Endodermal cell (in vitro differentiated cells): ENCODE data around the gene SINHCAF. TPM values are rescaled to one million over a fixed set of nuclear protein-coding genes. Genes with fewer than 3 reads are reported as not detected.
"Not testable (repeated sequence)": the region's sequence is repeated elsewhere in the genome, so short reads cannot be mapped to it uniquely, and the experiment has no call there.

Source experiments
- DNase-seq: peaks from one replicate; pipeline ENCODE4 v3.0.0-alpha.2; 2017
- H3K27ac ChIP-seq: 2 replicates; pipeline ENCODE4 v1.5.1; 2013; ENCODE audit warnings: mild to moderate bottlenecking, low read depth, low read length, moderate library complexity
- H3K27me3 ChIP-seq: 2 replicates; pipeline ENCODE4 v1.6.1; 2013; ENCODE audit warnings: mild to moderate bottlenecking, low read length, moderate library complexity; ENCODE audit not compliant: insufficient read depth, control insufficient read depth, poor library complexity, severe bottlenecking
- H3K36me3 ChIP-seq: 2 replicates; pipeline ENCODE4 v1.7.0; 2013; ENCODE audit warnings: mild to moderate bottlenecking, low read length, moderate library complexity; ENCODE audit not compliant: control insufficient read depth, insufficient read depth
- H3K4me1 ChIP-seq: one replicate; pipeline ENCODE4 v1.7.0; 2013; ENCODE audit warnings: low read length; ENCODE audit not compliant: control insufficient read depth, insufficient read depth
- H3K4me3 ChIP-seq: 2 replicates; pipeline ENCODE4 v1.5.1; 2013; ENCODE audit warnings: mild to moderate bottlenecking, low read length, moderate library complexity
- H3K9ac ChIP-seq: 2 replicates; pipeline ENCODE4 v1.6.1; 2013; ENCODE audit warnings: mild to moderate bottlenecking, low read length, moderate library complexity; ENCODE audit not compliant: poor library complexity, severe bottlenecking; ENCODE audit errors: extremely low read depth
- H3K9me3 ChIP-seq: 2 replicates; pipeline ENCODE4 v1.6.1; 2013; ENCODE audit warnings: mild to moderate bottlenecking, low read length, moderate library complexity; ENCODE audit not compliant: control insufficient read depth
- H3K27ac Mint-ChIP-seq: 2 replicates; pipeline ENCODE4 v1.8.0; 2020; ENCODE audit warnings: mixed read lengths
- H3K27me3 Mint-ChIP-seq: 2 replicates; pipeline ENCODE4 v1.8.0; 2021; ENCODE audit warnings: mild to moderate bottlenecking, mixed read lengths; ENCODE audit not compliant: insufficient read depth
- H3K36me3 Mint-ChIP-seq: 2 replicates; pipeline ENCODE4 v1.8.0; 2020; ENCODE audit warnings: low read depth, mixed read lengths
- H3K4me1 Mint-ChIP-seq: 2 replicates; pipeline ENCODE4 v1.8.0; 2020; ENCODE audit warnings: mixed read lengths
- H3K4me3 Mint-ChIP-seq: 2 replicates; pipeline ENCODE4 v1.8.0; 2020; ENCODE audit warnings: mild to moderate bottlenecking, moderate library complexity, mixed read lengths
- H3K9me3 Mint-ChIP-seq: 2 replicates; pipeline ENCODE4 v1.8.0; 2020; ENCODE audit warnings: mild to moderate bottlenecking, mixed read lengths
- WGBS, 2 experiments: methylation state at CpG; one replicate each; pipeline versions ENCODE4 v1.1.5 to v1.1.7; 2013; ENCODE audit warnings: missing lambda C conversion rate in 2 of 2, mixed read lengths in 1 of 2; ENCODE audit not compliant: insufficient coverage in 1 of 2, insufficient read length in 1 of 2; 5-methylcytosine and 5-hydroxymethylcytosine counted together
- total RNA-seq, 2 donors: library from RNA; stranded (reverse); fragmentation: NEBNext Ultra II Directional in 1 of 2; extraction: Animal tissue kit (Norgen Biotek cat#: 25700) in 1 of 2; gene quantifications; 2 replicates in 1 of 2; 3 replicates in 1 of 2; pipeline ENCODE4 v1.2.1, GENCODE V29; 2021
- TF ChIP-seq, protein P1 (sequence below): fragments of 200-600 bp; sonication (generic); conservative IDR thresholded peaks from 2 replicates; pipeline ENCODE4 v1.5.0; 2021; ENCODE audit warnings: antibody characterized with exemption, mild to moderate bottlenecking

The SINHCAF gene
- total RNA-seq, 2 donors from 2014 or later, result 323 to 779 TPM

DNA sequence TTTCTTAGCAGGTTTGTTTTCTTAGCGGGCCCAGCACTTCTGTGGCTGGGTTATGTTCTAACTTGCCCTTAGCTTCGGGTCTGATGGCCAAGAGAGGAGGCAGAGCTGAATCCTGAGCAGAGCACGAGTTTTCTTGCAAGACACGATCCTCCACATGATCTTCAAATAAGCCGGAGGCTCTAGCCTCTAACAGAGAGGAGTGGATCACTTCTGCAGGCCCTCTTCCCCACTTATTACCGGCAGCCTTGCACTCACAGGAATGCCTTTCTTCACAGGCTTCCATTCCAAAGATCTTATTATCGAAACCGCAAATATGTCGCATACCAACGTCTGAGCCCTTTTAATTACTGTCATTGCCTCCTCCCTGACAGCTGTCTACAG lies 79.5 kb downstream of the SINHCAF start:
- TF ChIP-seq, protein P1, sequence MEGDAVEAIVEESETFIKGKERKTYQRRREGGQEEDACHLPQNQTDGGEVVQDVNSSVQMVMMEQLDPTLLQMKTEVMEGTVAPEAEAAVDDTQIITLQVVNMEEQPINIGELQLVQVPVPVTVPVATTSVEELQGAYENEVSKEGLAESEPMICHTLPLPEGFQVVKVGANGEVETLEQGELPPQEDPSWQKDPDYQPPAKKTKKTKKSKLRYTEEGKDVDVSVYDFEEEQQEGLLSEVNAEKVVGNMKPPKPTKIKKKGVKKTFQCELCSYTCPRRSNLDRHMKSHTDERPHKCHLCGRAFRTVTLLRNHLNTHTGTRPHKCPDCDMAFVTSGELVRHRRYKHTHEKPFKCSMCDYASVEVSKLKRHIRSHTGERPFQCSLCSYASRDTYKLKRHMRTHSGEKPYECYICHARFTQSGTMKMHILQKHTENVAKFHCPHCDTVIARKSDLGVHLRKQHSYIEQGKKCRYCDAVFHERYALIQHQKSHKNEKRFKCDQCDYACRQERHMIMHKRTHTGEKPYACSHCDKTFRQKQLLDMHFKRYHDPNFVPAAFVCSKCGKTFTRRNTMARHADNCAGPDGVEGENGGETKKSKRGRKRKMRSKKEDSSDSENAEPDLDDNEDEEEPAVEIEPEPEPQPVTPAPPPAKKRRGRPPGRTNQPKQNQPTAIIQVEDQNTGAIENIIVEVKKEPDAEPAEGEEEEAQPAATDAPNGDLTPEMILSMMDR, result no peak
- no peaks in the 10 kb centered on the region for H3K9me3 ChIP-seq
- Mint-ChIP-seq H3K36me3 (no peaks in the 10 kb centered on the region), H3K4me1 (peaks cover 17% of the 10 kb centered on the region), H3K4me3 (no peak overlapping the region), H3K27ac (no peak overlapping the region), H3K9me3 (no peaks in the 10 kb centered on the region), H3K27me3 (no peaks in the 10 kb centered on the region)
- no peak overlapping the region for H3K27ac ChIP-seq
- no peak overlapping the region for H3K4me3 ChIP-seq
- DNase-seq, result no peak
- no peaks in the 10 kb centered on the region for H3K36me3 ChIP-seq
- H3K27me3 ChIP-seq, result no peaks in the 10 kb centered on the region
- no peak overlapping the region for H3K9ac ChIP-seq
- H3K4me1 ChIP-seq, result no peaks in the 10 kb centered on the region
- WGBS, 2 experiments, result 78 to 83% methylated on average over 8 to 10 of the region's 10 CpGs

GRCh38 chr12:31245822-31246469 lies 80.0 kb downstream of the SINHCAF start:
- Mint-ChIP-seq H3K27me3 (no peaks in the 10 kb centered on the region), H3K9me3 (no peaks in the 10 kb centered on the region), H3K27ac (no peak overlapping the region), H3K36me3 (no peaks in the 10 kb centered on the region), H3K4me1 (peaks cover 22% of the 10 kb centered on the region), H3K4me3 (no peak overlapping the region)
- Histone ChIP-seq H3K4me1 (no peaks in the 10 kb centered on the region), H3K9me3 (no peaks in the 10 kb centered on the region), H3K9ac (no peak overlapping the region), H3K4me3 (no peak overlapping the region), H3K27me3 (no peaks in the 10 kb centered on the region), H3K36me3 (no peaks in the 10 kb centered on the region), H3K27ac (no peak overlapping the region)
- peak; percentile 86 for DNase-seq
- 73 to 81% methylated on average over 9 to 15 of the region's 15 CpGs for WGBS, 2 experiments
- TF ChIP-seq, protein P1, result peak; percentile 90

DNA sequence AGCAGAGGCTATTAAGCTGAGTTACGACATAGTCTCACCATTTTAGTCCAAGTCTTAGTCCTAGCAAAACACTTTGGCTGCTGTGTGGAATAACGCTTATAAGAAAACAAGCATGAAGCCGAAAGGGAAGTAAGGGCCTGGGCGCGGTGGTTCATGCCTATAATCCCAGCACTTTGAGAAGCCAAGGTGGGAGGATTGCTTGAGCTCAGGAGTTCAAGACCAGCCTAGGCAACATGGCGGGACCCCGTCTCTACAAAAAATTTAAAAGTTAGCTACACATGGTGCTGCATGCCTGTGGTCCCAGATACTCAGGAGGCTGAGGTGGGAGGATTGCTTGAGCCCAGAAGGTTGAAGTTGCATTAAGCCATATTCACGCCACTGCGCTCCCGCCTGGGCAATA lies 83.5 kb downstream of the SINHCAF start:
- H3K9me3 ChIP-seq, H3K4me3 Mint-ChIP-seq, H3K27me3 Mint-ChIP-seq, H3K4me3 ChIP-seq, H3K36me3 Mint-ChIP-seq, H3K4me1 ChIP-seq, H3K36me3 ChIP-seq, H3K27ac ChIP-seq, H3K27ac Mint-ChIP-seq, H3K9ac ChIP-seq, H3K9me3 Mint-ChIP-seq, H3K27me3 ChIP-seq: not testable (repeated sequence)
- H3K4me1 Mint-ChIP-seq, result peaks cover 31% of the 10 kb centered on the region
- DNase-seq, result peak; percentile 35
- 88 to 90% methylated on average over 6 to 10 of the region's 10 CpGs for WGBS, 2 experiments
